Right ventricle myocardium inferior (tissue), 1 donor: ENCODE data around the gene MPDU1. TPM values are rescaled to one million over a fixed set of nuclear protein-coding genes. Genes with fewer than 3 reads are reported as not detected.

Experiments used
- ATAC-seq: fragments of 200-7000 bp; cut with Tn5 transposase; one replicate; pipeline ENCODE4 v1.9.1; 2020; ENCODE audit warnings: mild to moderate bottlenecking, moderate library complexity
- DNase-seq: peaks from one replicate; pipeline ENCODE4 v3.0.0; 2021; ENCODE audit errors: missing footprints
- intact Hi-C: fragments of 100-400 bp; cut with DNase I; formaldehyde crosslinking; loops from one replicate; pipeline ENCODE4 v1.11.0; 2022
- long read RNA-seq: library from polyadenylated mRNA; unstranded; transcript quantifications from one replicate; pipeline ENCODE4 v2.0.0, GENCODE V29; 2021
- total RNA-seq: library from RNA; stranded (reverse); fragmentation: NEBNext Ultra II Directional; extraction: Animal tissue kit (Norgen Biotek cat#: 25700); gene quantifications from one replicate; pipeline ENCODE4 v1.2.1, GENCODE V29; 2021
- donor health status: DM: no; HTN: yes; CAD: no; lungs with severe emphysema.

The MPDU1 gene
- total RNA-seq: 32.0 TPM
- long read RNA-seq, partial matches to known transcripts: 0 of 7 reads
- long read RNA-seq, other reads (novel, unspliced or antisense): 0 of 7 reads

DNA sequence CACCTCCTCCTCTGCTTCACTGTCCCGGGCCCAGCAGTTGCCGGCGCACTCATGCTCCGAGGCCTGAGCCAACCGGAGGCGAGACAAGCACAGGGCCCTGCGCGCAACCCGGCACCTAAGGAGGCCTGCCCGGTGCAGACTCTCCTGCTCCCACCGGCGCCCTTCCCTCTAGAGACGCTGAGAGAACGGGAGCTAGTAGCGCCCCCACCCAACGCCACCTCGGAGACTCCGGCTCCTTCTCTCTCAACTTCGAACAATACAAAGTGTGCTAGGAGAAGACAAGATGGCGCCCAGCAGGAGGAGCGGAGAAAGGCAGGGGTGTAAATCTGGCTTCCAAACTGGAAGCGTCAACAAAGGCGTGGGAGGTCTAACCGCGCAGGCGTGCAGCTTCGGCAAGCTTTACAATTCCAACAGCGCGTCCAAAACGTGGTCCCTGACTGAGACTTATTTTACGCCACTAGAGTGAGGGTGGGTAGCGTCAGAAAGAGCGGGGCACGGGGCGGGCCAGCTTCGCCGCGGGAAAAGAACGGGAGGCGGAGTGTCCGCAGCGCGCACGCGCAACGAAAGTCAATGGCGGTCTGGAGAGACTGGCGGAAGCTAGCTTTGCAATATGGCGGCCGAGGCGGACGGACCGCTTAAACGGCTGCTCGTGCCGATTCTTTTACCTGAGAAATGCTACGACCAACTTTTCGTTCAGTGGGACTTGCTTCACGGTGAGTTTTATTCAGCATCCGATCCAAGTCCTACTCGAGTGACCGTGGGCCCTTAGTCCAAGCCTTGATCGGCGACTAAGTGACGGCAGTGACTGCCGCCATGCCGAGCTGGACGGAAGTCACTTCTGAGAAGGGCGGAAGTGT is at the start of gene MPDU1:
TSS of gene MPDU1 (plus strand) at position 600 of the 857 bp plus-strand sequence. CDS start at position 611, 11 bp downstream.
- ATAC-seq (peak; percentile 87), DNase-seq (peak; percentile 98)
- intact Hi-C loops: loop anchor here (2.0 to 10.0 kb wide), 2 partner anchors 103 to 259 kb away; partner anchors contain the start of genes NEURL4 and TP53

DNA sequence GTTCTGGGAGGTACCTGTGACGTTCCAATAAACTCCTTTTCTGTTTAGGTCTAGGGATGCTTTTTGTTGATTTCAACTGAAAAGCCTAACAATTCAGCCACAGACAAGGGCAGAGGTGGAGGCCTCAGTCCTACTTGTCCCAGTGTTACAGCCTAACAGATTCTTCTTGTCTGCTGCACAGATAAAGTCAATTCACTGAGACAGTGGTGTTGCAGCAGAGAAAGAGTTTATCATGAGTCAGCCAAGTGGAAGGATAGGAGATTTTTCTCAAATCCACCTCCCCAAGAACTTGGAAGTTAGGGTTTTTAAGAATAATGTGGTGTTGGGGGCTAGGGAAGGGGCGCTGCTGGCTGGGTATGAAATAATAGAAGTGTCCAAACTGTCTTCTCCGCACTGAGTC is 45.6 kb upstream of the MPDU1 start:
- no peak for DNase-seq
- ATAC-seq: no peak
- intact Hi-C loops: no loop called here

DNA sequence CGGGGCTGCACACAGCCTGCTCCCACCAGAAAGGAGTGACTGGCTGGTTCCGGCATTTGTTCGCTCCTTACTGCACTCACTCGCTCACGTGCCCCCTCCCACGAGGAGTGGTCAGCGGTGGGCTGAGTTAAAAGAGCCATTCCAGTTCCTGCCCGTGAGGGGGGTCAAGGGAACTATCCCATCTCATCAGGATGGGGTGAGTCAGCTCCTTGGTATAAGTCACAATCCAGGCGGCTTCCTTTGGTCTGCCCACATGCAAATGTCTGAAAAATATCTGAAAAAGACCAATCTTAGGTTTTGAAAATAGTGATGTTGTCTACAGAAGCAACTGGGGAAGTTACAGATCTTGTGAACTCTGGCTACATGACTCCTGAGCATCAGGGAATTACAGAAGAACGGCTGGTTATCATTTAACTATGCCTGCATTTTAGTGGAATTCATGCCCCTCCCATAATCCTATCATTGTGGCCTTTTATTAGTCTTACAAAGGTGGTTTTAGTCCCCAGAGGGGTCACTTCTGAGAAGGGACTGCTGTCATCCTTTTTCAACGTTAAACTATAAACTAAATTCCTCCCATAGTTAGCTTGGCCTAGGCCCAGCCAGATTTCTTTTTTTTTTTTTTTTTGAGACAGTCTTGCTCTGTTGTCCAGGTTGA is 44.6 kb upstream of the MPDU1 start:
- intact Hi-C loops: no loop called here
- no peak for DNase-seq
- ATAC-seq: no peak

DNA sequence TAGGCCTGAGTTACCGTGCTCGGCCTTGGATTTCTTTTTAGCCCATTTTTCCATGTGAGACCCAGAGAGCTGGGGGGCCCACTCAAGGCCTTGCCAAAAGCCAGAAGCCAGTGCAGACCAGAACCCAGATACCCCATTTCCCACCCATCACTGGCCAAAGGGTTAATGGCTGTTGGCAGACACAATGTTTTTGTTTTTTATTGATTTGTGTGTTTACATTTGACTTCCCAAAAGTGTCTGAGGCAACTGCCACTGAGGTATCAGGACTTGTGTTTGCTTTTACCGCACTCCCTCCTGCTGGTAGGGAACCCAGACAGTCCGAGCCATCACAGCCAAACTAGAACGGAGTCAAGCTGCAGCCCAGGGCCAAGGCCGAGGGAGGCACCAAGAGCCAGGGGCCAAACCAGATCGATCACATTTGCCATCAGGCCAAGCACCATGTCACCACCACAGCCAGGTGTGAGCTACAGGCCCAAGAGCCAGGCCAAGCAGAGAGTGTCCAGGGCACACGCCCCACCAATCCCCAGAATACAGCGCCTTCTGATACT is 42.5 kb upstream of the MPDU1 start:
- intact Hi-C loops: no loop called here
- ATAC-seq (no peak), DNase-seq (no peak)

DNA sequence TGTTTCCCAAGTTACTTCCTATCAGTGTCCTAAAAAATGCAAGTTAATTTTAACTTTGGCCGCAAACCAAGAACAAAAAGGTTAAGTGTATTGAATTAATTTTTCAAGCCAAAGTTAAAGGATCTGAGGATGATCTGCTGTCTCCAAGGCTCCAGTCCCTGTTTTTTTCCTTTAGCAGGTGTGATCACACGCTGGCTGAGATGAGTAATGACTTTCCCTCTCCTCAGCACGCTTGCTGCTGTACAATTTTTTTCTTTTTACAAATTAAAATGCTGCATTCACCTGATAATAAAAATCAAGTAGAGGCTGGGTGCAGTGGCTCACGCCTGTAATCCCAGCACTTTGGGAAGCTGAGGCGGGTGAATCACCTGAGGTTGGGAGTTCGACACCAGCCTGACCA is 38.7 kb upstream of the MPDU1 start:
- no peak for DNase-seq
- intact Hi-C loops: loop anchor here (5.0 kb wide), 1 partner anchor 58 kb away; no protein-coding TSS in a partner anchor
- no peak for ATAC-seq

DNA sequence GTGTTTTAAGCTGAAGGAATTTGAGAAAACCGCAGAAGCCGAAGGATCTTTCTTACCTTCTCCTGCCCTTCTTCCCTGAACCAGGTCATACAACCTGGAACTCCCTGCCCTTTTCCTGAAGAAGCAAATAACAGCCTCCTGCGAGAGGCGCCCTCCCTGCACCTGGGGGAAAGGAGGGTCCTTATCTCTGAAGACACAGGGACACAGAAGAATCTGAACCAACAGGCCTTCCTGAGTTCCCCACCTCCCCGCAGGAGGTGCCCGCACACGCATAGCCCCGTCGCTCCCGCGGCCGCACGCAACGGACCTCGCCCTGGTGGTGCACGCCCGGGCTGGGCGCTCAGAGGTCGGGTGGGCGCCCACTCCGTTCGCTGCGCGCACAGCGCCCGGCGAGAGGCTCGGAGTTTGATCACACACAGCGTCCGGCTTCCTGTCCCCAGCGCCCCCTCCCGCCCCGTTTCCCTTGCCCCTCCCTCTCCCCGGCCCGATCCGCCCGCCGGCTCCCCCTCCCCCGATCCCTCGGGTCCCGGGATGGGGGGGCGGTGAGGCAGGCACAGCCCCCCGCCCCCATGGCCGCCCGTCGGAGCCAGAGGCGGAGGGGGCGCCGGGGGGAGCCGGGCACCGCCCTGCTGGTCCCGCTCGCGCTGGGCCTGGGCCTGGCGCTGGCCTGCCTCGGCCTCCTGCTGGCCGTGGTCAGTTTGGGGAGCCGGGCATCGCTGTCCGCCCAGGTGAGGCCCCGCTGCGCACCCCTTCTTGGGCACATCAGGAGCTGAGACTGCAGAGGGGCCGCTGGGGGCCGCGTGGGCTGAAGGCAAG is 34.9 kb upstream of the MPDU1 start, which contains the start of gene TNFSF12:
TSS of gene TNFSF12 (plus strand) at position 474 of the 816 bp plus-strand sequence. CDS start at position 570, 96 bp downstream.
- ATAC-seq (peak; percentile 84), DNase-seq (peak; percentile 89)
- intact Hi-C loops: loop anchor here (1.0 to 5.0 kb wide), 2 partner anchors 10 to 61 kb away; partner anchors contain the start of gene TNFSF13

DNA sequence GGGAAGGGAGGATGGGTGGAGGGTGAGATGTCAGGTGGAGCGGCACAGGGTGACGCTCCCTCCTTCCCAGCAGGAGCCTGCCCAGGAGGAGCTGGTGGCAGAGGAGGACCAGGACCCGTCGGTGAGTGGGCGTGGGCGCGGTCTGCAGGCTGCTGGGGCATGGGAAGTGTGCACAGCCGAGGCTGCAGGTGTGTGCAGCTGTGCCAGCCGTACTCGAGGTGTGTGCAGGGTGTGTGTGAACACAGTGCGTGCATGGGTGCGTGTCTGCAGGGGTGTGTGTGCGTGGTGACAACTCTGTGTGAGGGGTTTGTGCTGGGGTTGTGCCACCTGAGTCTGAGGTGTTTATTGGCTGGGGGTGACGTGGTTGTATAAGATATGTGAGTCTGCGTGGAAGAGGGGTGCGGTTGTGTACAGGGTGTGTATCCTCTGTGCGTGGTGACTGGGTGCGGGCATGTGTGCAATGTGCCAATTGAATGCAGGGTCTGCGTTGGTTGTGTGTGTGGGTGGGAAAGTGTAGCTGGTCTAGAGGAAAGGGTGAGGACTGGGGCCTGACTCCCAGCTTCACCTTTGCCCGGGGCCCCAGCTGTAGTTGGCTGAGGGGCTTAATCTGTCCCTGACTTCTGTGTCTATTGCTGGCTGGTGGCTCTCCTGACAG is 34.1 kb upstream of the MPDU1 start:
- DNase-seq (no peak), ATAC-seq (peak; percentile 27)
- intact Hi-C loops: loop anchor here (1.0 to 5.0 kb wide), 2 partner anchors 9 to 62 kb away; partner anchors contain the start of gene TNFSF13

DNA sequence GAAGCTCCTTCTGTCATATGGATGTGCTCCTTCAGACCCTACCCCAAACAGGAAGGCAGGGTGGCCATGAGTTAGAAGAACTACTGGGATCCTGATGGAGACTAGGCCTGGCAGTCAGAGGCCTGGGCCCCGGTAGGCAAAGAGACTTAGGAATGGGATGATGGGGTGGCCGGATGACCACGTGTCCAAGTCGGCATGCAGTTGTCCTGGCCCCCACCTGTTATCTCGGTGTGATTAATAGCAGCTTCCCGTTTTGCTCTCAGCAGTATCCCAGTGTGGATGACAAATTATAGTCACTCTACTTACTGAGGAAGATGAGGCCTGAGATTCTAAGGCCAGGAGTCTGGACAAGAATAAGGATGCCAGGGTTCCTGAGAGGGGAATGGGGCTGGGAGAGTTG is 33.3 kb upstream of the MPDU1 start:
- DNase-seq: no peak
- intact Hi-C loops: no loop called here
- ATAC-seq: no peak

DNA sequence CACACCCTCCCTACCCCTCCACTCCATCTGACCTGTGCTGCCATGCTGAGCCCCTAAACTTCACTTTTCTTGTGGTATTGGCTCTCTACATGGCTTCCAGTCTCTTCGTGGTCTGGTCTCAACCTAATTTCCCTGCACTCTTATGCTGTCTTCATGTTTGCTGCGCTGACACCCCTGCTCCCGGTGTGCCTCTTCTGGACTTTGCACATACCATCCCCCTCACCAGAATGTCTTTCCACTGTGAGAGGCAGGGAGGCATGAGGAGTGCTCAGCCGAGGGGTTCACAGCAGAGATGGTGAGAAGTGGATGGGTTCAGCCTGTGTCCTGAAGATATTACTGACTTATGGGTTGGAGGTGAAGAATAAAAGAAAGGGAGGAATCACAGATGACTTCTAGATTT is 32.3 kb upstream of the MPDU1 start:
- DNase-seq (no peak), ATAC-seq (no peak)
- intact Hi-C loops: no loop called here

DNA sequence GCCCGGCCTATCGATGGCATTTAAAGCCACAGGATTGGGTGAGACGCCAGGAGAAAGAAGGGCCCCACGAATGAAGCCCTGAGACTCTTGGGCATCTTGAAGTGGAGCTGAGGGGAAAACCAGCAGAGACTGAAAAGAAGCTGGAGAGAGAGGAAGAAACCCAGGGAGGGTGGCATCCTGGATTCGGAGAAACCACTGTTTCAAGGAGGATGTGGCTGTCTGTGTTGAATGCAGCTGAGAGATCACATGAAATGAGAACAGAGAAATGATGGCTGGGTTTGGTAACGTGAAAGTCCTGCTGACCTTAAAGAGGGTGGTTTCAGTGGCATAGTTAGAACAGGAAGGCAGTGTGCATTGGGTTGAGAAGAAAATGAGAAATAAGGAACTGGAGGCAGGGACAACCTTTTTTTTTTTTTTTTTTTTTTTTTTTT is 31.0 kb upstream of the MPDU1 start:
- intact Hi-C loops: no loop called here

DNA sequence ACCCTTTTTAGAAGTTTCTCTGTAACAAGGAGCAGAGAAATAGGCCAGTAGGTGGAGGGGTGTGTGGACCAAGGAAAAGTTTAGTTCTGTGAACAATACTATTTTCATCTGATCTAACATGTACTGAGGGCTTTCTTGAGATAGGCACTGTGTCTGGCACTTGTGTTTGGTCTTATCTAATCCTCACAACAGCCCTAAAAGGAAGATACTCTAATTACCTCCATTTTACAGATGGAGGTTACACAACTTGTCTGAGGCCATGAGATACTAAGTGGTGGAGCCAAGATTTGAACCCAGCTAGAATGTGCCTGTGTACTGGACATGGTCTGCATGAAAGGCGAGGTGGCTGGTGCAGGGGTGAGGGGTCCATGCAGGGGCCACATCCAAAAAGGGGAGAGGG is 30.3 kb upstream of the MPDU1 start:
- no peak for DNase-seq
- intact Hi-C loops: no loop called here
- ATAC-seq: no peak

More for the DNA sequence above, 31.0 kb upstream of the MPDU1 start:
- DNase-seq: no peak
- ATAC-seq: no peak

DNA sequence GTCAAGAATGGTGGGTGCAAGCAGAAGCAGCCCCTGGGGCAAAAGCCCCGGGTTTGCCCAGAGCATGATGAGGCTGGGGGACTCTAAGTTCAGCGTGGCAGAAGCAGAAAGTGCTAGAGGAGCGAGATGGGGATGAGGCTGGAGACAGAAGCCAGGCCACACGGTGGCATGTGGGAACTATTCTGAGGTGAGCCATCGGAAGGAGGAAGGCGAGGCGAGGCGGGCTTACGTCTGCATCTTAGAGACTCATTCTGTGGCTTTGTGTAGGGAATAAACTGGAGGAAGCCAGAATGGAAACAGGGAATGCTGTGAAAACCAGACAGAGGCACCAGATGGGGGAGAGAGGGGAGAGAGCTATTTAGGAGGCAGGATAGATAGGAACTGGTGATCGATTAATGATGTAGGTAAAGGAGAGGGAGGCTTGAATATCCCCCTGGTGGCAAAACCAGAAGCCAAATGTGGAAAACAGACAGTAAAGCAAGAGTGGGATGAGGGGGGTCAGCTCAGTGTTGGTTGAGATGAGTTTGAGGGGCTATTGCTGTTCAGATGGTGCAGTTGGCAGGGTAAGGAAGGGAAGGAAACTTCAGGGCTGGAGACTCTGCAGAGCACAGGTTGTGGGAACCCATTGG is 28.2 kb upstream of the MPDU1 start:
- ATAC-seq (no peak), DNase-seq (no peak)
- intact Hi-C loops: no loop called here

DNA sequence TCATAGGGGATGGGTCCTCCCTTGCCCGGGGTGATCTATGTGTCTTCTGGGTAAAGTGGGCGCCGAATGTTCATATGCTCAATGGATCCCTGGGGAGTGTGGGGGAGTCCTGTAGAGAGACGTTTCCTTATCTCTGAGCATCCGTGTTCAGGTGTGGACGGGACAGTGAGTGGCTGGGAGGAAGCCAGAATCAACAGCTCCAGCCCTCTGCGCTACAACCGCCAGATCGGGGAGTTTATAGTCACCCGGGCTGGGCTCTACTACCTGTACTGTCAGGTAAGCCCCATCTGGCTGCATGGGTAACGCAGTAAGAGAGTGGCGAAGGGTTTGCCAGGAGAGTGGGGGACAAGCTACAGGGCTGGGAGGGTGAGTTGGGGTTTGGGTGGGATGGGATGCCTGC is 27.0 kb upstream of the MPDU1 start:
- intact Hi-C loops: no loop called here
- no peak for ATAC-seq
- no peak for DNase-seq

DNA sequence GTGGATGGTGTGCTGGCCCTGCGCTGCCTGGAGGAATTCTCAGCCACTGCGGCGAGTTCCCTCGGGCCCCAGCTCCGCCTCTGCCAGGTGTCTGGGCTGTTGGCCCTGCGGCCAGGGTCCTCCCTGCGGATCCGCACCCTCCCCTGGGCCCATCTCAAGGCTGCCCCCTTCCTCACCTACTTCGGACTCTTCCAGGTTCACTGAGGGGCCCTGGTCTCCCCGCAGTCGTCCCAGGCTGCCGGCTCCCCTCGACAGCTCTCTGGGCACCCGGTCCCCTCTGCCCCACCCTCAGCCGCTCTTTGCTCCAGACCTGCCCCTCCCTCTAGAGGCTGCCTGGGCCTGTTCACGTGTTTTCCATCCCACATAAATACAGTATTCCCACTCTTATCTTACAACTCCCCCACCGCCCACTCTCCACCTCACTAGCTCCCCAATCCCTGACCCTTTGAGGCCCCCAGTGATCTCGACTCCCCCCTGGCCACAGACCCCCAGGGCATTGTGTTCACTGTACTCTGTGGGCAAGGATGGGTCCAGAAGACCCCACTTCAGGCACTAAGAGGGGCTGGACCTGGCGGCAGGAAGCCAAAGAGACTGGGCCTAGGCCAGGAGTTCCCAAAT is 26.4 kb upstream of the MPDU1 start:
- intact Hi-C loops: no loop called here
- DNase-seq (no peak), ATAC-seq (no peak)

DNA sequence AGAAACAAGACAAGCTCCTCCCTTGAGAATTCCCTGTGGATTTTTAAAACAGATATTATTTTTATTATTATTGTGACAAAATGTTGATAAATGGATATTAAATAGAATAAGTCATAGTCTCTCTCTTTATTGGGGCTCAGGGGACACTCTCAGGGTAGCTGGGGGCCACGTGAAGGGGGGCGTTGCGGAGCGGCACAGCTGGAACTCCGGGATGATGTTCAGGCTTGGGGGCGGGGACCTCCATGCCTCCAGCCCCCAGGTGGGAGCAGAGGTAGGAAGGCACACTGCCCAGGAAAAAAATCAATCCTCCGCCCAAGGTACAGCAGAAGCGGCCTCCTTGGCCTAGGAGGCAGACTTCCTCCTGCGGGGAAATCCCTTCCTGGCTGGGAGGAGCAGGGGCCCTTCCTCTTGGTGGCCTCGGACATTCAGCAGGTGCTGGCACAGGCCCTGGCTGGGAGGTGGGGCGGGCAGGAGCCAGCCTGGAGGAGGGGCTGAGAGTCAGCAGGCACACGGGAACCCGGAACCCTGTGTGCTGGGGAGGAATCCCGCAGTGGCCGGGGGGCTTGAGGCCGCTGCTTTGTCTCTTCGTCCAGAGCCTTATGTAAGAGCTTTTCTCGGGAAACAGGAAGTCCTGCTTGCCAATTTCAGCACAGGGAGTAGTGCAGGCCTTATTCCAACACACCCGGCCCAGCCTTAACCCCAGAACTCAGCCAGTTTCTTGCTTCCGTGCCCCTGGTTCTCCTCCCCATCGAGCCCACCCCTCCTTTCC is 25.7 kb upstream of the MPDU1 start:
- ATAC-seq: peak; percentile 68
- DNase-seq: peak; percentile 94
- intact Hi-C loops: loop anchor here (1.0 to 2.0 kb wide), 2 partner anchors 9 to 73 kb away; partner anchors contain the start of genes POLR2A and TNFSF12
